ENCODE data around the gene RNU6-7. TPM values are rescaled to one million over a fixed set of nuclear protein-coding genes. Genes with fewer than 3 reads are reported as not detected.

RNU6-7 gene
- total and polyA plus RNA-seq, 8 donors, result not detected

GRCh38 chr14:32209471-32209870 lies 7.6 kb downstream of the RNU6-7 start:
- no peak for FAIRE-seq
- TF ChIP-seq, protein P1, sequence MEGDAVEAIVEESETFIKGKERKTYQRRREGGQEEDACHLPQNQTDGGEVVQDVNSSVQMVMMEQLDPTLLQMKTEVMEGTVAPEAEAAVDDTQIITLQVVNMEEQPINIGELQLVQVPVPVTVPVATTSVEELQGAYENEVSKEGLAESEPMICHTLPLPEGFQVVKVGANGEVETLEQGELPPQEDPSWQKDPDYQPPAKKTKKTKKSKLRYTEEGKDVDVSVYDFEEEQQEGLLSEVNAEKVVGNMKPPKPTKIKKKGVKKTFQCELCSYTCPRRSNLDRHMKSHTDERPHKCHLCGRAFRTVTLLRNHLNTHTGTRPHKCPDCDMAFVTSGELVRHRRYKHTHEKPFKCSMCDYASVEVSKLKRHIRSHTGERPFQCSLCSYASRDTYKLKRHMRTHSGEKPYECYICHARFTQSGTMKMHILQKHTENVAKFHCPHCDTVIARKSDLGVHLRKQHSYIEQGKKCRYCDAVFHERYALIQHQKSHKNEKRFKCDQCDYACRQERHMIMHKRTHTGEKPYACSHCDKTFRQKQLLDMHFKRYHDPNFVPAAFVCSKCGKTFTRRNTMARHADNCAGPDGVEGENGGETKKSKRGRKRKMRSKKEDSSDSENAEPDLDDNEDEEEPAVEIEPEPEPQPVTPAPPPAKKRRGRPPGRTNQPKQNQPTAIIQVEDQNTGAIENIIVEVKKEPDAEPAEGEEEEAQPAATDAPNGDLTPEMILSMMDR (IDR thresholded peaks at IDR 0.05), result no peak
- ATAC-seq, result no peak
- H3K4me3 ChIP-seq, result no peak overlapping the region
- H3K9me3 ChIP-seq, result no peaks in the 10 kb centered on the region
- no peaks in the 10 kb centered on the region for H3K36me3 ChIP-seq
- no peak overlapping the region for H3K27ac ChIP-seq
- H3K4me1 ChIP-seq, result no peaks in the 10 kb centered on the region
- no peaks in the 10 kb centered on the region for H3K27me3 ChIP-seq
- intact Hi-C loops (cut with DNase I), result no loop called here
- DNase-seq, result no peak

GRCh38 chr14:32211068-32211404 lies 9.2 kb downstream of the RNU6-7 start:
- TF ChIP-seq, protein P1 (IDR thresholded peaks at IDR 0.05), result no peak
- Histone ChIP-seq H3K9me3 (no peaks in the 10 kb centered on the region), H3K27me3 (no peaks in the 10 kb centered on the region), H3K27ac (no peak overlapping the region), H3K36me3 (no peaks in the 10 kb centered on the region), H3K4me1 (no peaks in the 10 kb centered on the region), H3K4me3 (no peak overlapping the region)
- DNase-seq (no peak), ATAC-seq (no peak), FAIRE-seq (no peak)
- WGBS, 2 donors, result 91 to 95% methylated on average over 3 of the region's 3 CpGs
- intact Hi-C loops (cut with DNase I), result no loop called here

GRCh38 chr14:32212833-32213232 lies 11.0 kb downstream of the RNU6-7 start:
- DNase-seq, result no peak
- no peaks in the 10 kb centered on the region for H3K9me3 ChIP-seq
- no peak overlapping the region for H3K4me3 ChIP-seq
- H3K4me1 ChIP-seq, result no peaks in the 10 kb centered on the region
- TF ChIP-seq, protein P1 (IDR thresholded peaks at IDR 0.05), result no peak
- H3K27ac ChIP-seq, result no peak overlapping the region
- ATAC-seq, result no peak
- no peak for FAIRE-seq
- H3K36me3 ChIP-seq, result no peaks in the 10 kb centered on the region
- intact Hi-C loops (cut with DNase I), result no loop called here
- no peaks in the 10 kb centered on the region for H3K27me3 ChIP-seq

- WGBS, 2 donors, result 39 to 44% methylated on average over 5 of the region's 5 CpGs
These were observed 15.5 kb downstream of the RNU6-7 start for GRCh38 chr14:32217301-32217700.

DNA sequence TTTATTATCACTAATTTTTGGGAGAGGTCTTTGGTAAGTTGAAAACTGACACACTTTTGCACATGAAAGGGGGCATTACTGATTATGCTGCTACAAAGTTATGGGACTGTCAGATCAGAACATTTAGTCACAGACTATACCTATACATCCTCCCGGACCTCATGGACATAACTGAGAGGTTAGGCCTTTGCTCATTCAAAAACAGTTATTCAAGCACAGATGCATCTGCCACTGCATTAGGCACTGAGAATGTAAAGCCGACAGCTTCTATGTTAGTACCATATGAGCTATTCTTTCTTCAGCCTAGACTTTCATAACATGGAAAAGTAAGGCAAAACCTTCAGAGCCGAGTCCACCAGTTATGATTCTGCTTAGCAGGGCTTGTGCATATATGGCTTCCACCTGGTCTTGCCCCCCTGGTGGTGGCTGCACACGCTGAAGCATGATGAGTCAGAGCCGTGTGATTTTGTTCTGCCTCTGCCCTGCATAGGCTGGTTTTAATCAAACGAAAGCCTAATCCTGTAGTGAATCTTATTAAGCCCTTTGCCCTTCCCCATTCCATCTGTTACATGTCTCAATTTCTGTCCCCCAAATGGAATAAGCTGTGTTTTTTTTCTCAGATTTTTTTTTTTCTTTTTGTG lies 23.0 kb downstream of the RNU6-7 start:
- intact Hi-C loops (cut with DNase I), result no loop called here
- Histone ChIP-seq H3K27ac (no peak overlapping the region), H3K9me3 (no peaks in the 10 kb centered on the region), H3K4me1 (no peaks in the 10 kb centered on the region), H3K36me3 (no peaks in the 10 kb centered on the region), H3K27me3 (no peaks in the 10 kb centered on the region), H3K4me3 (no peak overlapping the region)
- FAIRE-seq (no peak), ATAC-seq (peak; percentile 68 to 93 (median 81)), DNase-seq (peak in 3 of 6 donors; percentile 7 to 29 (median 23))
- TF ChIP-seq, protein P1 (IDR thresholded peaks at IDR 0.05), result no peak
- 71 to 79% methylated on average over 6 of the region's 6 CpGs for WGBS, 2 donors

More at GRCh38 chr14:32217301-32217700, 15.5 kb downstream of the RNU6-7 start:
- DNase-seq (no peak), ATAC-seq (no peak), FAIRE-seq (no peak)
- no peaks in the 10 kb centered on the region for H3K36me3 ChIP-seq
- H3K4me3 ChIP-seq, result no peak overlapping the region
- H3K9me3 ChIP-seq, result no peaks in the 10 kb centered on the region
- TF ChIP-seq, protein P1 (IDR thresholded peaks at IDR 0.05), result no peak
- no peak overlapping the region for H3K27ac ChIP-seq
- intact Hi-C loops (cut with DNase I), result no loop called here
- no peaks in the 10 kb centered on the region for H3K27me3 ChIP-seq
- H3K4me1 ChIP-seq, result no peaks in the 10 kb centered on the region
